Measurements from ENCODE around the gene CAST. TPM values are rescaled to one million over a fixed set of nuclear protein-coding genes. Genes with fewer than 3 reads are reported as not detected.
A peak's percentile ranks its signal among the peaks of the same experiment; 100 is the strongest.

The CAST gene
- polyA plus RNA-seq, 1 experiment, result 191 TPM

DNA sequence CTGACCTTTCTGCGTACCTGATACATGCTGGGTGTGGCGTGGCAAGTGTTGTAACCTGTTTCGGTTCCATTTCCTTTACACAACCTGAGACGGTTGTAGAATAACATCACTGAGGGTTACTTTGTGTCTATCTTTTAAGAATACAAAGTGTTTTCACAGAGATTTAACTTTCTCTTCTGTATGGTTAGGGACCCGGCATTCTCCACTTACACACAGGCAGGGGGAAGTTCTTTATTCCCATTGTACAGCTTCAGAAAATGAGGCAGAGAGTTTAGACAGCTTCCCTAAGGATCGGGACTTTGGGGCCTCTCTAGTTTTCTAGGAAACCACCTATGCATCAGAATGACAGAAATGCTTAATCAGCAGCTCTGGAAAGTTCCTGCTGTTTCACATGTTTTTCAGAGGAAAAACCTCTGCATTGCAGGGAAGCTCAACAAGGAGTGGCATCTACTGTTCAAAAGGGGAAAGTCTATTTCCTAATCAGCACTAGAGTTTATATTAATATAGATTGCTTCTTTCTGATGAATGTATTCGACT, 41.3 kb downstream of the CAST start:
- TF ChIP-seq, protein P1, sequence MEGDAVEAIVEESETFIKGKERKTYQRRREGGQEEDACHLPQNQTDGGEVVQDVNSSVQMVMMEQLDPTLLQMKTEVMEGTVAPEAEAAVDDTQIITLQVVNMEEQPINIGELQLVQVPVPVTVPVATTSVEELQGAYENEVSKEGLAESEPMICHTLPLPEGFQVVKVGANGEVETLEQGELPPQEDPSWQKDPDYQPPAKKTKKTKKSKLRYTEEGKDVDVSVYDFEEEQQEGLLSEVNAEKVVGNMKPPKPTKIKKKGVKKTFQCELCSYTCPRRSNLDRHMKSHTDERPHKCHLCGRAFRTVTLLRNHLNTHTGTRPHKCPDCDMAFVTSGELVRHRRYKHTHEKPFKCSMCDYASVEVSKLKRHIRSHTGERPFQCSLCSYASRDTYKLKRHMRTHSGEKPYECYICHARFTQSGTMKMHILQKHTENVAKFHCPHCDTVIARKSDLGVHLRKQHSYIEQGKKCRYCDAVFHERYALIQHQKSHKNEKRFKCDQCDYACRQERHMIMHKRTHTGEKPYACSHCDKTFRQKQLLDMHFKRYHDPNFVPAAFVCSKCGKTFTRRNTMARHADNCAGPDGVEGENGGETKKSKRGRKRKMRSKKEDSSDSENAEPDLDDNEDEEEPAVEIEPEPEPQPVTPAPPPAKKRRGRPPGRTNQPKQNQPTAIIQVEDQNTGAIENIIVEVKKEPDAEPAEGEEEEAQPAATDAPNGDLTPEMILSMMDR (IDR thresholded peaks at IDR 0.05; ENCODE audit: low read depth, low read length), result no peak
- DNase-seq (ENCODE audit: low read depth, low spot score), result no peak
- ChIA-PET CTCF (interaction anchor here (1.6 kb wide), 1 partner anchor 16 kb away, joined by 5 read pairs; no protein-coding TSS in a partner anchor), POLR2A (interaction anchor here (1.0 to 1.9 kb wide), 4 partner anchors 11 to 230 kb away, joined by 3 to 11 read pairs (median 9); partner anchors contain the start of gene CAST)
- H3K9me3 ChIP-seq (ENCODE audit: control insufficient read depth, insufficient read depth, low read length), result no peaks in the 10 kb centered on the region; the same call in 1 of the 2 replicates
- peak overlapping the region; percentile 94 for H3K27ac ChIP-seq (ENCODE audit: low read depth, low read length)
- peak overlapping the region; percentile 74 for H3K4me3 ChIP-seq (ENCODE audit: low read depth, low read length)
- H3K27me3 ChIP-seq (ENCODE audit: control insufficient read depth, insufficient read depth, low read length), result no peaks in the 10 kb centered on the region

GRCh38 chr5:96703995-96704394, 41.8 kb downstream of the CAST start:
- Histone ChIP-seq H3K9me3 (ENCODE audit: control insufficient read depth, insufficient read depth, low read length) (no peaks in the 10 kb centered on the region; the same call in 1 of the 2 replicates), H3K4me3 (ENCODE audit: low read depth, low read length) (peak overlapping the region; percentile 74; the same call in 1 of the 2 replicates), H3K27me3 (ENCODE audit: control insufficient read depth, insufficient read depth, low read length) (no peaks in the 10 kb centered on the region), H3K27ac (ENCODE audit: low read depth, low read length) (peak overlapping the region; percentile 47)
- ChIA-PET POLR2A (interaction anchor here (1.9 kb wide), 1 partner anchor 90 kb away, joined by 11 read pairs; no protein-coding TSS in a partner anchor), CTCF (no interaction called here)
- TF ChIP-seq, protein P1 (IDR thresholded peaks at IDR 0.05; ENCODE audit: low read depth, low read length), result no peak
- no peak for DNase-seq (ENCODE audit: low read depth, low spot score)

DNA sequence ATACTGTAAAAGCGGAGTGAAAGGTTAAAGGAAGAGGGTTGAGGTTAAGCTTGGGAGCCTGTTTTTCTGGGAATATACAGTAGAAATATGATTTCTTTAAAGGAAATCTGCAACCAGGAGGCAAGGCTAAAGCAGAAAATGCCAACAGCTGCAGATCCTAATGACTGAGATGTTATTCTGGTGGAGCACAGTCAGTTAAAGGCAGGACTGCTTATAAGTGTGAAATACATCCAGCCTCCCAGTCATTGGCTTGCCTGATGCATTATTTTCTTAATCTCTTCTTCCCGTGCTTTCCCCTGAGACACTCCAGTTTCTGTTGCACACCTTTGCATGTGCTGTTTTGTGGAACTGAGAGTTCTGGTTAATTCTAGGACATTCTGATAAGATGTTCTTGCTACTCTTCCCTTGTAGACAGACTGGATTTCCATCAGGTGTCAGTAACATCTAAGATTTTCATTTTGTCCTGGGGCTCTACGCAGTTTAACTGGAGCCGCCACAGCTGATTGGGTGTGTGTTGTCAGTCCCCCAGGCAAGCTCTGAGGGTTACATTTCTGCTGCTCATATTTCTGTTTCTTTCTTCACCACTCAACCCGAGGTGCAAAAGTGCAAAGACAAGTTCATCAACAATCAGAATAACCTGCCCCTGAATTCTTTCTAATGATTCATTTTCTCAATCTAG, 44.4 kb downstream of the CAST start:
- no peak for DNase-seq (ENCODE audit: low read depth, low spot score)
- Histone ChIP-seq H3K9me3 (ENCODE audit: control insufficient read depth, insufficient read depth, low read length) (no peaks in the 10 kb centered on the region; the same call in 1 of the 2 replicates), H3K4me3 (ENCODE audit: low read depth, low read length) (no peak overlapping the region), H3K27me3 (ENCODE audit: control insufficient read depth, insufficient read depth, low read length) (no peaks in the 10 kb centered on the region), H3K27ac (ENCODE audit: low read depth, low read length) (no peak overlapping the region)
- TF ChIP-seq, protein P1 (IDR thresholded peaks at IDR 0.05; ENCODE audit: low read depth, low read length), result no peak
- ChIA-PET POLR2A (no interaction called here), CTCF (no interaction called here)

DNA sequence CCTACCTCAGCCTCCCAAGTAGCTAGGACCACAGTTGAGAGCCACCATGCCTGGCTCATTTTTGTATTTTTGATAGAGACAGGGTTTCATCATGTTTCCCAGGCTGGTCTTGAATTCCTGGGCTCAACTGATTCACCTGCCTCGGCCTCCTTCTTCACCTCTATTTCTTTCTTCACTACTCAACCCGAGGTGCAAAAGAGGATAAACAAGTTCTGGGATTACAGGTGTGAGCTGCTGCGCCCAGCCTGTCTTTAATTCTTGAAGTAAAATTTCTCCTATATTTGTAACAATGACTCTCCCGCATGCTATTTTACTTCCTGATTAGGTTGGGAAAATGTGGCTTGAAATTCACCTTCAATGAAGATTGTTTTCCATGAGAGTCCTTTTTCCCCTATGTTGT, 46.4 kb downstream of the CAST start:
- no peak overlapping the region for H3K27ac ChIP-seq (ENCODE audit: low read depth, low read length)
- CTCF ChIA-PET, result no interaction called here
- DNase-seq (ENCODE audit: low read depth, low spot score), result no peak
- no peak overlapping the region for H3K4me3 ChIP-seq (ENCODE audit: low read depth, low read length)
- H3K9me3 ChIP-seq (ENCODE audit: control insufficient read depth, insufficient read depth, low read length), result no peaks in the 10 kb centered on the region
- TF ChIP-seq, protein P1 (IDR thresholded peaks at IDR 0.05; ENCODE audit: low read depth, low read length), result no peak
- POLR2A ChIA-PET, result no interaction called here
- H3K27me3 ChIP-seq (ENCODE audit: control insufficient read depth, insufficient read depth, low read length), result no peaks in the 10 kb centered on the region

Data from AG04450 (cell line).